TTC549 (cell line): ENCODE measurements around the gene SRGAP2B.
"Not testable (repeated sequence)": the region's sequence is repeated elsewhere in the genome, so short reads cannot be mapped to it uniquely, and the experiment has no call there.

Experiments
- FAIRE-seq: peaks from 2 replicates; lab custom pipeline; 2012; peaks lifted over from hg19 to GRCh38; lab: Jason Lieb, UNC

Gene SRGAP2B

GRCh38 chr1:144946525-144947480, 148.3 kb downstream of the SRGAP2B start:
- FAIRE-seq, result not testable (repeated sequence)

GRCh38 chr1:144941710-144942109, 153.4 kb downstream of the SRGAP2B start:
- FAIRE-seq, result not testable (repeated sequence)

- not testable (repeated sequence) for FAIRE-seq
Measured at GRCh38 chr1:144940054-144940453, 155.1 kb downstream of the SRGAP2B start.

- not testable (repeated sequence) for FAIRE-seq
Measured at GRCh38 chr1:144938627-144939026, 156.5 kb downstream of the SRGAP2B start.

- not testable (repeated sequence) for FAIRE-seq
Measured at GRCh38 chr1:144936186-144936732, 158.9 kb downstream of the SRGAP2B start.

GRCh38 chr1:144935310-144935709, 159.8 kb downstream of the SRGAP2B start:
- not testable (repeated sequence) for FAIRE-seq

GRCh38 chr1:144933014-144933413, 162.1 kb downstream of the SRGAP2B start:
- not testable (repeated sequence) for FAIRE-seq

GRCh38 chr1:144932153-144932552, 163.0 kb downstream of the SRGAP2B start:
- FAIRE-seq, result not testable (repeated sequence)

- FAIRE-seq, result not testable (repeated sequence)
Measured at GRCh38 chr1:144931553-144931952, 163.6 kb downstream of the SRGAP2B start.

- FAIRE-seq, result not testable (repeated sequence)
Measured at GRCh38 chr1:144930085-144930777, 164.9 kb downstream of the SRGAP2B start.

GRCh38 chr1:144927292-144927691, 167.8 kb downstream of the SRGAP2B start:
- not testable (repeated sequence) for FAIRE-seq

GRCh38 chr1:144923640-144924039, 171.5 kb downstream of the SRGAP2B start:
- not testable (repeated sequence) for FAIRE-seq

- FAIRE-seq, result not testable (repeated sequence)
Measured at GRCh38 chr1:144922785-144923184, 172.3 kb downstream of the SRGAP2B start.

- not testable (repeated sequence) for FAIRE-seq
Measured at GRCh38 chr1:144919106-144919505, 176.0 kb downstream of the SRGAP2B start.

GRCh38 chr1:144918027-144918603, 177.0 kb downstream of the SRGAP2B start:
- not testable (repeated sequence) for FAIRE-seq

- FAIRE-seq, result not testable (repeated sequence)
Measured at GRCh38 chr1:144917154-144918026, 177.7 kb downstream of the SRGAP2B start.

GRCh38 chr1:144913977-144914734, 181.0 kb downstream of the SRGAP2B start:
- not testable (repeated sequence) for FAIRE-seq

GRCh38 chr1:144913458-144913857, 181.7 kb downstream of the SRGAP2B start:
- FAIRE-seq, result not testable (repeated sequence)

- FAIRE-seq, result not testable (repeated sequence)
Measured at GRCh38 chr1:144910729-144911128, 184.4 kb downstream of the SRGAP2B start.

- not testable (repeated sequence) for FAIRE-seq
Measured at GRCh38 chr1:144900841-144901240, 194.3 kb downstream of the SRGAP2B start.
